ENCODE measurements around the gene PADI3. TPM values are rescaled to one million over a fixed set of nuclear protein-coding genes. Genes with fewer than 3 reads are reported as not detected.
A peak's percentile ranks its signal among the peaks of the same experiment; 100 is the strongest.

The PADI3 gene
- total RNA-seq, 1 donor from 2014 or later = not detected

GRCh38 chr1:17333081-17333480 is 84.2 kb downstream of the PADI3 start:
- Mint-ChIP-seq H3K4me3 (ENCODE audit: unreplicated experiment) (no peak overlapping the region), H3K36me3 (ENCODE audit: low read depth) (no peaks in the 10 kb centered on the region), H3K27me3 (ENCODE audit: low read depth) (peaks cover 3% of the 10 kb centered on the region), H3K4me1 (ENCODE audit: low read depth) (no peaks in the 10 kb centered on the region), H3K27ac (ENCODE audit: unreplicated experiment) (no peak overlapping the region), H3K9me3 (ENCODE audit: low read depth) (no peaks in the 10 kb centered on the region)
- TF ChIP-seq CTCF (IDR thresholded peaks at IDR 0.05) = no peak
- peak; percentile 56 for DNase-seq (ENCODE audit: low spot score)

Small RNAs within 50 kb of the gene (microRNA-seq; reads per million reads assigned to microRNA genes)
- not detected for gene MIR3972 (ENCODE audit: borderline number of aligned reads)

Other genes with a start within 250 kb of the PADI3 start
- 52.1 to 60.8 TPM (median 54.4 TPM) in 3 replicates for gene ATP13A2, start 237.2 kb upstream of the PADI3 start, total RNA-seq
- gene SDHB, start 195.1 kb upstream of the PADI3 start, total RNA-seq = 54.7 to 70.1 TPM (median 57.7 TPM) in 3 replicates
- 20.9 to 74.9 TPM (median 72.6 TPM) in 3 replicates for gene PADI2, start 129.6 kb upstream of the PADI3 start, total RNA-seq
- gene PADI1, start 44.0 kb upstream of the PADI3 start, total RNA-seq = 0.41 to 0.97 TPM (median 0.70 TPM) in 3 replicates
- 0.60 TPM in 1 of 3 replicates, not detected in the others for gene PADI4, start 59.1 kb downstream of the PADI3 start, total RNA-seq
- not detected in 3 replicates for gene PADI6, start 123.1 kb downstream of the PADI3 start, total RNA-seq
- gene RCC2, start 190.6 kb downstream of the PADI3 start, total RNA-seq = 88.6 to 90.0 TPM (median 88.7 TPM) in 3 replicates

Data from chondrocyte (in vitro differentiated cells).